KMS-11 (cell line): ENCODE results near the gene ITGAL.

ENCODE experiments used
- H2AFZ ChIP-seq: fragments of 200-600 bp; sonication (generic); 2 replicates; pipeline ENCODE4 v1.6.1; 2016; ENCODE audit warnings: antibody characterized with exemption, mixed run types, low read depth
- H3K27ac ChIP-seq: fragments of 200-600 bp; sonication (generic); 2 replicates; pipeline ENCODE4 v1.6.1; 2016; ENCODE audit warnings: mild to moderate bottlenecking, mixed run types
- H3K27me3 ChIP-seq: fragments of 200-600 bp; sonication (generic); 2 replicates; pipeline ENCODE4 v1.6.1; 2017; ENCODE audit warnings: mild to moderate bottlenecking, low read depth, mixed run types, moderate library complexity; ENCODE audit not compliant: insufficient read depth
- H3K36me3 ChIP-seq: fragments of 200-600 bp; sonication (generic); 2 replicates; pipeline ENCODE4 v1.6.1; 2017; ENCODE audit warnings: mild to moderate bottlenecking, mixed run types; ENCODE audit not compliant: insufficient read depth
- H3K4me1 ChIP-seq: fragments of 200-600 bp; sonication (generic); 2 replicates; pipeline ENCODE4 v1.6.1; 2016; ENCODE audit warnings: mild to moderate bottlenecking, low read depth, mixed run types; ENCODE audit not compliant: poor library complexity, severe bottlenecking
- H3K4me2 ChIP-seq: fragments of 200-600 bp; sonication (generic); 2 replicates; pipeline ENCODE4 v1.7.0; 2016; ENCODE audit warnings: mild to moderate bottlenecking, mixed run types
- H3K4me3 ChIP-seq: fragments of 200-600 bp; sonication (generic); IDR thresholded peaks from 2 replicates; pipeline ENCODE4 v1.6.1; 2017; ENCODE audit warnings: low read depth, low read length, mixed read lengths; ENCODE audit not compliant: insufficient read depth
- H3K79me2 ChIP-seq: fragments of 200-600 bp; sonication (generic); 2 replicates; pipeline ENCODE4 v1.6.1; 2016; ENCODE audit warnings: low read depth, mixed run types; ENCODE audit not compliant: insufficient read depth
- H3K9ac ChIP-seq: fragments of 200-600 bp; sonication (generic); 2 replicates; pipeline ENCODE4 v1.6.1; 2016; ENCODE audit warnings: mild to moderate bottlenecking, mixed run types
- H4K20me1 ChIP-seq: fragments of 200-600 bp; sonication (generic); 2 replicates; pipeline ENCODE4 v1.6.1; 2016; ENCODE audit warnings: mild to moderate bottlenecking, mixed run types; ENCODE audit not compliant: insufficient read depth
- TF ChIP-seq, protein P1 (sequence below): fragments of 200-600 bp; sonication (generic); conservative IDR thresholded peaks from 2 replicates; pipeline ENCODE4 v1.6.1; 2017; ENCODE audit warnings: low read depth, mild to moderate bottlenecking, antibody characterized with exemption, low read length, moderate library complexity, mixed read lengths

Gene ITGAL

DNA sequence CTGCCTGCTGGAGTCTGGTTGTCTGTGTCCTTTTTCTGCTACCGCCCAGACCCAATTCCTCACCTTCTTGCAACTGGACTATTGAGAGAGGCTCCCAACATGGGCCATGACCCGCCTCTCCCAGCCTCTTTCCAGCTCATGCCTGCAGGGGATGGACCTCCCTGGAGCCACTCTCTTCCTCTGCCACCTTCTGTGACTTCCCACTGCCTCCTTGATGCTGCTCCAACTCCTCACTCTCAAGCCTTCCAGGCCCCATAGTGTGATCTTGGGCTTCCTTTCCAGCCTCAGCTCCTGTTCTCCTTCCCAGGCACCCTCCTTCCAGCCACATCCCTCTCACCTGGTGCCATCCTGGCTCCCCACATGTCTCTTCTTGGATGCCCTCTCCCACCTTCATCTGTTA, 42.7 kb downstream of the ITGAL start:
- Histone ChIP-seq H3K27ac (no peak overlapping the region), H2AFZ (no peak overlapping the region), H3K9ac (no peak overlapping the region), H3K79me2 (no peaks in the 10 kb centered on the region), H3K4me2 (no peak overlapping the region), H3K27me3 (peaks cover 3% of the 10 kb centered on the region; the same call in 1 of the 2 replicates), H3K4me3 (no peak overlapping the region), H3K4me1 (no peaks in the 10 kb centered on the region), H4K20me1 (no peaks in the 10 kb centered on the region), H3K36me3 (no peaks in the 10 kb centered on the region)
- TF ChIP-seq, protein P1, sequence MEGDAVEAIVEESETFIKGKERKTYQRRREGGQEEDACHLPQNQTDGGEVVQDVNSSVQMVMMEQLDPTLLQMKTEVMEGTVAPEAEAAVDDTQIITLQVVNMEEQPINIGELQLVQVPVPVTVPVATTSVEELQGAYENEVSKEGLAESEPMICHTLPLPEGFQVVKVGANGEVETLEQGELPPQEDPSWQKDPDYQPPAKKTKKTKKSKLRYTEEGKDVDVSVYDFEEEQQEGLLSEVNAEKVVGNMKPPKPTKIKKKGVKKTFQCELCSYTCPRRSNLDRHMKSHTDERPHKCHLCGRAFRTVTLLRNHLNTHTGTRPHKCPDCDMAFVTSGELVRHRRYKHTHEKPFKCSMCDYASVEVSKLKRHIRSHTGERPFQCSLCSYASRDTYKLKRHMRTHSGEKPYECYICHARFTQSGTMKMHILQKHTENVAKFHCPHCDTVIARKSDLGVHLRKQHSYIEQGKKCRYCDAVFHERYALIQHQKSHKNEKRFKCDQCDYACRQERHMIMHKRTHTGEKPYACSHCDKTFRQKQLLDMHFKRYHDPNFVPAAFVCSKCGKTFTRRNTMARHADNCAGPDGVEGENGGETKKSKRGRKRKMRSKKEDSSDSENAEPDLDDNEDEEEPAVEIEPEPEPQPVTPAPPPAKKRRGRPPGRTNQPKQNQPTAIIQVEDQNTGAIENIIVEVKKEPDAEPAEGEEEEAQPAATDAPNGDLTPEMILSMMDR = no peak

DNA sequence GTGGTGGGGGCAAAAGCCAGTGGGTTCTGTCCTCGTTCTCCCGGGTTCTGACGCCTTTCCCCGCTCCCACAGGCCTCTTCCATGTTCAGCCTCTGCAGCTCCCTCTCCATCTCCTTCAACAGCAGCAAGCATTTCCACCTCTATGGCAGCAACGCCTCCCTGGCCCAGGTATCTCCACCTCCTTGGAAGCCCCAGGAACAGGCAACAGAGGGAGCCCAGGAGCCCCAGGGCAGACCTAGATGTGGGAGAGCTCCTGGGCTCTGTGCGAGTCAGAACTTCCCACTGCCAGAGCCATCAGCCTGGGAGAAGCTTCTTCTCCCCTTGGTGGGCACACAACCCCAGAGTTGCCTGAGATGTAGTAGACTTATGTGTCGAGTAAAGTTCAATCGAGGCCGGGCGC, 46.0 kb downstream of the ITGAL start:
- H3K9ac ChIP-seq = no peak overlapping the region
- no peaks in the 10 kb centered on the region for H4K20me1 ChIP-seq
- no peak overlapping the region for H2AFZ ChIP-seq
- H3K27ac ChIP-seq = no peak overlapping the region
- no peak overlapping the region for H3K4me3 ChIP-seq
- H3K36me3 ChIP-seq = no peaks in the 10 kb centered on the region
- H3K4me2 ChIP-seq = no peak overlapping the region
- TF ChIP-seq, protein P1 = no peak
- H3K79me2 ChIP-seq = no peaks in the 10 kb centered on the region
- peaks cover 3% of the 10 kb centered on the region; the same call in 1 of the 2 replicates for H3K27me3 ChIP-seq
- H3K4me1 ChIP-seq = no peaks in the 10 kb centered on the region

DNA sequence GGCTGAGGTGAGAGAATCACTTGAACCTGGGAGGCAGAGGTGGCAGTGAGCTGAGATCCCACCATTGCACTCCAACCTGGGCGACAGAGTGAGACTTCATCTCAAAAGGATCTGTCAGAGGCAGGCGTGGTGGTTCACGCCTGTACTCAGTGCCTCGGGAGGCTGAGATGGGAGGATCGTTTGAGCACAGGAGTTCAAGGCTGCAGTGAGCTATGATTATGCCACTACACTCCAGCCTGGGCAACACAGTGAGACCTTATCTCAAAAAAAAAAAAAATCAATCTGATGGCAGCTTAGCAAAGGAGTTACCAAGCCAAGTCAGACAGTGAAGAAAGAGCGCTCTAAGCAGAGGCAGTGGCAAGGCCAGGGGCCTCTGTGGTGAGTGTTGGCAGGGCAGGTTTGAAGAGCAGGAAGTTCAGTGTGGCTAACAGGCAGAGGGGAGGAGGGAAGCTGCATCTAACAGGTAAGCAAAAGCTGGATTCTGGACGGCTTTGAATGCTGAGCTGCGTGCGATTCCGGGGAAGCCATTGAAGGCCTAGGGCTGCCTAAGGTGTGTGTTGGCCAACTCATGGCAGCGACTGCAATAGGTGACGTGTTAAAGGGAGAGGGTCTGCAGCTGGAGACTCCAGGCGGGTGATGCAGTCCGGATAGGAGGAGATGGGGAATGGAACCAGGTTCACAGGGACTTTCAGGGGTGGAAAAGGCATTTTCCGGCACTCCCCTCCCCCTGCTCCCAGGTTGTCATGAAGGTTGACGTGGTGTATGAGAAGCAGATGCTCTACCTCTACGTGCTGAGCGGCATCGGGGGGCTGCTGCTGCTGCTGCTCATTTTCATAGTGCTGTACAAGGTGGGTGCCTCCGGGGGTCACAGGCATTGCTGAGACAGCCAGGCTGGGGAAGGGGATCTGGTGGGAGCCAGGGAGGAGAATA, 46.8 kb downstream of the ITGAL start:
- no peaks in the 10 kb centered on the region for H3K4me1 ChIP-seq
- no peaks in the 10 kb centered on the region for H4K20me1 ChIP-seq
- no peak overlapping the region for H3K27ac ChIP-seq
- no peak overlapping the region for H3K4me3 ChIP-seq
- H3K9ac ChIP-seq = no peak overlapping the region
- no peak overlapping the region for H3K4me2 ChIP-seq
- H2AFZ ChIP-seq = no peak overlapping the region
- H3K79me2 ChIP-seq = no peaks in the 10 kb centered on the region
- no peaks in the 10 kb centered on the region for H3K36me3 ChIP-seq
- TF ChIP-seq, protein P1 = no peak
- H3K27me3 ChIP-seq = peaks cover 3% of the 10 kb centered on the region; the same call in 1 of the 2 replicates

DNA sequence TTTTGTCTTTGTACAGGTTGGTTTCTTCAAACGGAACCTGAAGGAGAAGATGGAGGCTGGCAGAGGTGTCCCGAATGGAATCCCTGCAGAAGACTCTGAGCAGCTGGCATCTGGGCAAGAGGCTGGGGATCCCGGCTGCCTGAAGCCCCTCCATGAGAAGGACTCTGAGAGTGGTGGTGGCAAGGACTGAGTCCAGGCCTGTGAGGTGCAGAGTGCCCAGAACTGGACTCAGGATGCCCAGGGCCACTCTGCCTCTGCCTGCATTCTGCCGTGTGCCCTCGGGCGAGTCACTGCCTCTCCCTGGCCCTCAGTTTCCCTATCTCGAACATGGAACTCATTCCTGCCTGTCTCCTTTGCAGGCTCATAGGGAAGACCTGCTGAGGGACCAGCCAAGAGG, 48.9 kb downstream of the ITGAL start:
- Histone ChIP-seq H3K4me1 (no peaks in the 10 kb centered on the region), H3K36me3 (no peaks in the 10 kb centered on the region), H3K79me2 (no peaks in the 10 kb centered on the region), H3K9ac (no peak overlapping the region), H4K20me1 (no peaks in the 10 kb centered on the region), H2AFZ (no peak overlapping the region), H3K27me3 (peaks cover 3% of the 10 kb centered on the region; the same call in 1 of the 2 replicates), H3K4me2 (no peak overlapping the region), H3K27ac (no peak overlapping the region), H3K4me3 (no peak overlapping the region)
- TF ChIP-seq, protein P1 = no peak
